Peyer's patch (tissue), 4 donors: ENCODE measurements around the gene USF2. TPM values are rescaled to one million over a fixed set of nuclear protein-coding genes. Genes with fewer than 3 reads are reported as not detected.

Source experiments
- DNase-seq, 3 donors: peaks; one replicate each; pipeline ENCODE4 v3.0.0-alpha.2; 2017 to 2019
- H3K27ac ChIP-seq, 4 donors: fragments of 200-600 bp; sonication (generic); one replicate each; pipeline ENCODE4 v1.5.1; 2016 to 2019
- H3K27me3 ChIP-seq, 2 donors: fragments of 200-600 bp; sonication (generic); one replicate each; pipeline ENCODE4 v1.5.1; 2019
- H3K36me3 ChIP-seq, 3 donors: fragments of 200-600 bp; sonication (generic); one replicate each; pipeline ENCODE4 v1.5.1; 2016 to 2019
- H3K4me1 ChIP-seq, 4 donors: fragments of 200-600 bp; sonication (generic); one replicate each; pipeline ENCODE4 v1.5.1; 2016 to 2019
- H3K4me3 ChIP-seq, 4 donors: fragments of 200-600 bp; sonication (generic); 1 replicate in 3 of 4; 2 replicates in 1 of 4; pipeline ENCODE4 v1.5.1; 2016 to 2019; ENCODE audit warnings: mild to moderate bottlenecking in 1 of 4
- H3K9me3 ChIP-seq, 4 donors: fragments of 200-600 bp; sonication (generic); one replicate each; pipeline ENCODE4 v1.5.1; 2016 to 2019; ENCODE audit warnings: mild to moderate bottlenecking in 1 of 4
- POLR2A ChIP-seq, 2 donors: fragments of 450-650 bp; IDR thresholded peaks; one replicate each; pipeline ENCODE4 v1.5.1; 2017; ENCODE audit warnings: antibody characterized with exemption in 2 of 2, mild to moderate bottlenecking in 2 of 2, moderate library complexity in 2 of 2
- total RNA-seq, 4 donors: library from RNA; depleted of rRNA; stranded (reverse); fragments of >200 nt; gene quantifications; one replicate each; pipeline ENCODE4 v1.1.0, GENCODE V29; 2016
- TF ChIP-seq, protein P1 (sequence below), 6 experiments: fragments of 450-650 bp in 4 of 6; fragments of 200-600 bp in 2 of 6; sonication (generic) in 1 of 6; IDR thresholded peaks; one replicate each; pipeline ENCODE4 v1.5.1; 2017 to 2019; ENCODE audit warnings: antibody characterized with exemption in 6 of 6, mild to moderate bottlenecking in 3 of 6, moderate library complexity in 1 of 6

Gene USF2
- total RNA-seq, 4 donors from 2014 or later: 112 to 201 (median 142) TPM

DNA sequence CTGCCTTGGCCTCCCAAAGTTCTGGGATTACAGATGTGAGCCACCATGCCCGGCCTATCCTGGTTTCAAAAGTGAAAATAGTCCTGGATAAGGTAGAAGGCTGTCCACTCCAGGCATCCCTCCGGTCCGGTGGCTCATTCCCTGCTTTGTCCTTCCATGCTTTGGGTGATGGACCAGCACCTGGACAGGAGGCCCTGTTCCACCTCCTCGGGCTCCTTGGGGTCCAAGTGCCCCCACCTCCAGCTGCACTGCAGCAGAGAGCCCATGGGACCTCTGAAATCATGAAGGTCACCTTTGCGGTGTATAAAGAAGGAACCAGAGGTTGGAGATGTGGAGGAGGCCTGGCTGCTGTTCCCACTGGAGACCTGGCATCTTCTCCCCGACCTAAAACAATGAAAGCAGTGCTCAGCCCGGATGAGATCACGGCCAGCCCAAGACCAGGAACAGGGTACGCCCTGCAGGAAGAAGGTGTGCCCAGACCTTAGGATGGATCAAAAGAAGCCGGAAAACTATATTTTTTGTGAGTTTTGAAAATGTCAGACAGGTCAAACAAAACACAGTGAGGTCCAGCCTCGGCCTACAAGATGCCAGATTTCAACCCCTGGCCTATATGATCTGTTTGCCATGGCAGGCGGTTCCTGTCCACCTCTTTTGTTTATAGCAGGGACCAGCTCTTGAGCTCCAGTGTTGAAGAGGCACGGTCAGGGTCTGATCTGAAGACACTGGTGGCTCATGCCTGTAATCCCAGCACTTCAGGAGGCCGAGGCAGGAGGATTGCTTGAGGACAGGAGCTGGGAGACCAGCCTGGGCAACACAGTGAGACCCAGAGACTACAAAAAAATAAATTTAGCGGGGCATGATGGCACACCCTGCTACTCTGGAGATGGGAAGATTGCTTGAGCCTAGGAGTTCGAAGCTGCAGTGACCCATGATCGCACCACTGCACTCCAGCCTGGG, 14.1 kb upstream of the USF2 start:
- peak overlapping the region in 1 of 4 donors; percentile 30 for H3K27ac ChIP-seq
- H3K4me1 ChIP-seq: peaks cover 0 to 14% (median 0%) of the 10 kb centered on the region in 4 donors
- H3K9me3 ChIP-seq: no peaks in the 10 kb centered on the region
- no peak for TF ChIP-seq POLR2A (IDR thresholded peaks at IDR 0.05)
- TF ChIP-seq, protein P1, sequence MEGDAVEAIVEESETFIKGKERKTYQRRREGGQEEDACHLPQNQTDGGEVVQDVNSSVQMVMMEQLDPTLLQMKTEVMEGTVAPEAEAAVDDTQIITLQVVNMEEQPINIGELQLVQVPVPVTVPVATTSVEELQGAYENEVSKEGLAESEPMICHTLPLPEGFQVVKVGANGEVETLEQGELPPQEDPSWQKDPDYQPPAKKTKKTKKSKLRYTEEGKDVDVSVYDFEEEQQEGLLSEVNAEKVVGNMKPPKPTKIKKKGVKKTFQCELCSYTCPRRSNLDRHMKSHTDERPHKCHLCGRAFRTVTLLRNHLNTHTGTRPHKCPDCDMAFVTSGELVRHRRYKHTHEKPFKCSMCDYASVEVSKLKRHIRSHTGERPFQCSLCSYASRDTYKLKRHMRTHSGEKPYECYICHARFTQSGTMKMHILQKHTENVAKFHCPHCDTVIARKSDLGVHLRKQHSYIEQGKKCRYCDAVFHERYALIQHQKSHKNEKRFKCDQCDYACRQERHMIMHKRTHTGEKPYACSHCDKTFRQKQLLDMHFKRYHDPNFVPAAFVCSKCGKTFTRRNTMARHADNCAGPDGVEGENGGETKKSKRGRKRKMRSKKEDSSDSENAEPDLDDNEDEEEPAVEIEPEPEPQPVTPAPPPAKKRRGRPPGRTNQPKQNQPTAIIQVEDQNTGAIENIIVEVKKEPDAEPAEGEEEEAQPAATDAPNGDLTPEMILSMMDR (IDR thresholded peaks at IDR 0.05): no peak
- peaks cover 0 to 42% (median 0%) of the 10 kb centered on the region in 3 donors for H3K36me3 ChIP-seq
- DNase-seq: peak in 2 of 3 donors; percentile 13 to 27
- H3K27me3 ChIP-seq: no peaks in the 10 kb centered on the region
- H3K4me3 ChIP-seq: no peak overlapping the region

DNA sequence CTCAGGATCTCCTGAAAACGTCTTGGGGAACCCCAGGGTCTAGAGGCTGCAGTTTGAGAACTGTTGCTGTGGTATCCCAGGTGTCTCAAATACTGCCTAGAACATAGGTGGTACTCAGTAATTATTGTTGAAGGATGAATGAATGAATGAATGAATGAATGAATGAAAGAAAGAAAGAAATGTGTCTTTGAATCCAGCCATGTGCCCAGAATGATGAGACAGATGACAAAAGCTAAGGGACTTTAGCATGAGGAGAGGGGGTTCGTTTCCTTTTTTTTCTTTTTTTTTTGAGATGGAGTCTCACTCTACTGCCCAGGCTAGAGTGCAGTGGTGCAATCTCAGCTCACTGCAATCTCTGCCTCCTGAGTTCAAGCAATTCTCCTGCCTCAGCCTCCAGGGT, 12.2 kb upstream of the USF2 start:
- Histone ChIP-seq H3K27me3 (no peaks in the 10 kb centered on the region), H3K9me3 (no peaks in the 10 kb centered on the region), H3K4me3 (no peak overlapping the region), H3K36me3 (peaks cover 0 to 40% (median 0%) of the 10 kb centered on the region in 3 donors), H3K27ac (no peak overlapping the region), H3K4me1 (no peaks in the 10 kb centered on the region)
- no peak for DNase-seq
- no peak for TF ChIP-seq POLR2A (IDR thresholded peaks at IDR 0.05)
- TF ChIP-seq, protein P1 (IDR thresholded peaks at IDR 0.05): no peak

DNA sequence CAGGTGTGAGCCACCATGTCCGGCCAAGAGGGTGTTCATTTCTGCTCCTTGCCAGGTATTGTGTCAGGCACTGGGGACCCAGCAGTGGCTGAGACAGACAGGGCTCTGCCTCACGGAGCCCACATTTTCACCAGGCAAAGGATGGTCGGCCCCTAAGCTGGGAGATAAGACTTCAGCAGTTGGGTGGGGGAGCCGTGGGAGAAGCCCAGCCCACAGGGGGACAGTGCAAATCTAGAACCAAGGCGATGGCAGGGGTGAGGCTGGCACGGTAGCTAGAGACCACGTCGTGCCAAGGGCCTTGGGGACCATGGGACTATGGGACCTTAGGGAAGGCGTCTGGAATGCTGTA, 11.7 kb upstream of the USF2 start:
- Histone ChIP-seq H3K4me3 (no peak overlapping the region), H3K27me3 (no peaks in the 10 kb centered on the region), H3K4me1 (no peaks in the 10 kb centered on the region), H3K9me3 (no peaks in the 10 kb centered on the region), H3K27ac (no peak overlapping the region), H3K36me3 (peaks cover 0 to 46% (median 0%) of the 10 kb centered on the region in 3 donors)
- peak in 2 of 3 donors; percentile 7 to 34 for DNase-seq
- TF ChIP-seq POLR2A (IDR thresholded peaks at IDR 0.05): no peak
- TF ChIP-seq, protein P1 (IDR thresholded peaks at IDR 0.05): no peak

DNA sequence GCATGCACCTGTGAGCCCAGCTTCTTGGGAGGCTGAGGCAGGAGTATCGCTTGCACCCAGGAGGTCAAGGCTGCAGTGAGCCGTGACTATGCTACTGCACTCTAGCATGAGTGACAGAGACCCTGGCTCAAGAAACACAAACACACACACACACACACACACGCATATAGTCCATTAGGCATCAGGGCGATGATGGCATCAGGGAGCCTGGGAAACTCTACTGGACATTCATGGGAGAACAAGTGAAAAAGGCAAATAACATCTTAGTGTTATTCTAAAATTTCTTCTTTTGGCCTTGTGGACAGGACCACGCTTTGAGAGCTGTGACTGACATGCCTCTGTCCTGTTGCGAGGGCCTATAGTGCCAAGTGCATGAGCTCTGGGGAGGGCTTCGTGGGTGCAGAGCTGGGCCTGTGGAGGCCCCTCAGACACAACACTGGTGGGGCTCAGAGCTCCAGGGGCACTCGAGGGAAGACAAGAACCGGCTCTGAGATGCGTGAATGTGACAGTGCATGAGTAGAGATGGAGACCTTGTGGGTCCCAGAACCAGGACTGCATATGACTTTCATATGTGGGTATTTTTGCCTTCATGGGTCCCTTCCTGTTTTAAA, 8.0 kb upstream of the USF2 start:
- TF ChIP-seq, protein P1 (IDR thresholded peaks at IDR 0.05): no peak
- no peak overlapping the region for H3K4me3 ChIP-seq
- H3K27me3 ChIP-seq: no peaks in the 10 kb centered on the region
- peaks cover 0 to 8% (median 0%) of the 10 kb centered on the region in 4 donors for H3K4me1 ChIP-seq
- no peaks in the 10 kb centered on the region for H3K9me3 ChIP-seq
- peaks cover 0 to 24% (median 0%) of the 10 kb centered on the region in 3 donors for H3K36me3 ChIP-seq
- no peak overlapping the region for H3K27ac ChIP-seq
- peak; percentile 9 to 31 (median 22) for DNase-seq

DNA sequence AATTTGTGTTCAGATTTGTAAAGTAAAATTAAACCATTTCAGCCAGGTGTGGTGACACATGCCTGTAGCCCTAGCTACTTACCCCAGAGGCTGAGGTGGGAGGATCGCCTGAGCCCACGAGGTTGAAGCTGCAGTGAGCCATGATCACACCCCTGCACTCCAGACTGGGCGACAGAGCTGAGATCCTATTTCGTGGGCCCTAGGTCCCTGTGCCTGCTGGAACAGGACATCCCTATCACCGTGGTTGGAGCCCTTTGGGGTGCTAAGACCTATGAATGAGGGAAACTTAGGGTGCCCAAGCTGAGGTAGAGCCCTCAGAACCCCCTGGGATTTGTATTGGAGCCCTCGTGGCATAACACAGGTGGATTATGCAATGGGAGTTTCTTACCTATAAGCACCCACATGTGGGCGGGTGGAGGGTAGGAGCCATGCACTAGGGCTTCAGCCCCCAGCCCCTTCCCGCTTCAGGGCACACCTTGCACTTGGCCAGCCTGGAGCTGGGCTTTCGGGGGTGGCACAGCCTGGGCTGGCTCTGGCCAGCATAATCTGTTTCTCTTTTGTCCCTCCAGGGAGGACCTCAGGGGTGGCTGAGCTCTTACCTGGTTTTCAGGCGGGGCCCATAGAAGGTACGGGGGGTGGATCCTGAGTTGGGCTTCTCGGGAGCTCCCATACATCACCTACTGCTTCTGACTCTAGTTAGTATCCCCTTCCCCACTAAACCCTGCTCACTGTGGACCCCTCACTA, 7.2 kb upstream of the USF2 start:
- Histone ChIP-seq H3K27ac (no peak overlapping the region), H3K9me3 (no peaks in the 10 kb centered on the region), H3K4me1 (peaks cover 0 to 14% (median 1%) of the 10 kb centered on the region in 4 donors), H3K36me3 (peaks cover 0 to 31% (median 0%) of the 10 kb centered on the region in 3 donors), H3K4me3 (no peak overlapping the region), H3K27me3 (no peaks in the 10 kb centered on the region)
- peak; percentile 14 to 44 (median 38) for DNase-seq
- TF ChIP-seq, protein P1 (IDR thresholded peaks at IDR 0.05): no peak
- no peak for TF ChIP-seq POLR2A (IDR thresholded peaks at IDR 0.05)
